VCaP (cell line): ENCODE data around the gene WDR88.
A peak's percentile ranks its signal among the peaks of the same experiment; 100 is the strongest.

ENCODE experiments used
- H3K27ac ChIP-seq: fragments of 450-650 bp; 2 replicates; pipeline ENCODE4 v1.5.1; 2017
- CTCF ChIP-seq: fragments of 450-650 bp; conservative IDR thresholded peaks from 2 replicates; pipeline ENCODE4 v1.5.1; 2017; ENCODE audit warnings: mild to moderate bottlenecking, moderate library complexity

WDR88 gene

DNA sequence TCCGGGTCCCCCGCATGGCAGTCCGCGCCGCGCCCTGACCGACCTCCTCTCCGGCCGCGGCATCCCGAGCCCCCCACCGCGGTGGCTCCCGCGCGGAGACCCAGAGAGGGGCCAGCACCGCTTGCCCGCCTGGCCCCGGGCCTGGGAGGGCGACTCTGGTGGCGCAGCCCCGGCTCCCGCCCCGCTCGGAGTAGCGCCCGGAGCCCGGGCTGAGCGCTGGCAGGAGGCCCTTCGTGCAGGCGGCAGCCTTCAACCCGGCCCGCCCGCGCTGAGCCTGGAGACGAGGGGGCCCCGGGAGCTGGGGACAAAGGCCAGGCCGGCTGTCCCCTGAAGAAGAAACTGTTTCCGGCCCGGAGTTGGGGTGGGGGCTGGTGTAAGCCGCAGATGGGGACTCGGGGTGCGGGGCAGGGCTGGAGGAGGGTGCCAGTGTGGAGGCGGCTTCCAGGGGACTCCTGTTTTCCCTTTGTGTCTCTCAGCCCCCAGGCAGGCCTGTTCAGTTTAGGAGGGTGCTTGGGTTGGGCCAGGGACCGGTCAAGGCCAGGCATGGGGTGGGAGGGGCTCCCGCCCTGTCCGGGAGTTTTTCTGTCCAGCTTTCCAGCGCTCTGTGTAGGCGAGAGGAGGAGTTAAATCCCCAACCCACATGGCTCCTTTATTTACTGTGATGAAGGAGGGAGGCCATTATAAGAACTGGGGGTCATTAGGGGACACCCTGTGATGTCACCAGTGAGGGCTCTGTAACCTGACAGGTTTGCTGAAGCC lies 63.2 kb downstream of the WDR88 start:
- peak overlapping the region; percentile 84 for H3K27ac ChIP-seq
- TF ChIP-seq CTCF, result no peak

DNA sequence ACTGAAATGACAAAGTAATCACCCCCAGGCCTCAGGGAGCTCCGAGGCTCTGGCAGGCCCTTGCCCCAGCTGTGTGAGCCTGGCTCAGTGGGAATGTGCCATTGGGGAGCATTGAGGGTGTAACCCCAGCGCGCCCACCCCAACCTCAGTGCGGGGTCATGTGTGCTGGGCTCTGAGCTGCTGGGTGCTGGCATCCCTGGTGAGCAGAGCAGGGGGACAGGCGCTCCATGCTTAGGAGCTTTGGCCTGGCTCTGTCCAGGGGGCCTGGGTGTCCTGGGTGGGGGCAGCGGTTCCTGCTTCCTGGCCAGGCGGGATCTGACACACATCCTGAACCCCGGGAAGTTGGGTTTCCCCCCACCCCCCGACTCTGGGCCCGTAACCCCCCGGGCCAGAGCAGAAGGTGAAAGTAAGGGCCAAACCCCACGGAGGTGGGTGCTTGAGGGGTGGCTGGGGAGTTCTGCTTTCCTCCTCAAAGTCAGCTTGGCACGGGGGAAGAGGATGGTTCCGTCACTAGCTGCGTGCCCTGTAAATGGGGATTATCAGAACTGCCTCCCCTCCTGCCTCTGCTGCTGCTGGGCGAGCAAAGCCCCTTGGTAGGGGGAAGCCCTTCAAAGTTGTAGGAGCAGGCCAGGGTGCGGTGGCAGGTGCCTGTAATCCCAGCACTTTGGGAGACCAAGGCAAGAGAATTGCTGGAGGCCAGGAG lies 63.9 kb downstream of the WDR88 start:
- H3K27ac ChIP-seq, result peak overlapping the region; percentile 84
- no peak for TF ChIP-seq CTCF

- H3K27ac ChIP-seq, result no peak overlapping the region; the same call in 1 of the 2 replicates
- TF ChIP-seq CTCF, result no peak
Measured at GRCh38 chr19:33196446-33197193, 64.7 kb downstream of the WDR88 start.

GRCh38 chr19:33197591-33198000 lies 65.7 kb downstream of the WDR88 start:
- no peak overlapping the region for H3K27ac ChIP-seq
- TF ChIP-seq CTCF, result no peak

DNA sequence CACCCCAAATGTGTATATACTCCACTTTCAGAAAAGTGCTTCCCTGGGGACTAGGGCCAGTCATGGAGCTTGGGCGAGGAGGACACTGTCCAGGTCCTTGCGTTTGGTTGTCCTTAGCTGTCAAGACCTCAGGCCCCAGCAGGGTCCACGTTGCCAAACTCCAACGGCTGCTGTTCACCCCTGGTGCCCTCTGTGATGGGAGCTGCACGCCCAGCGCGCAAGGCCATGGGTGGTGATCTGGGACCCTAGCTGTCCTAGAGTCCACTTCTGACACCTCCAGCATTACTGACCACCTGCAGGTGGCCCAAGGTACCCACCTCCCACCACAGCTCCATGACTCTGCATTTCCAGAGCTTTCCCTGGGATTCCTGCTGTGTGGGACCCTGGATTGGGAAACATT lies 66.3 kb downstream of the WDR88 start:
- no peak overlapping the region for H3K27ac ChIP-seq

GRCh38 chr19:33199441-33200265 lies 67.7 kb downstream of the WDR88 start:
- no peak overlapping the region for H3K27ac ChIP-seq
- TF ChIP-seq CTCF, result no peak

More for the DNA sequence above, 66.3 kb downstream of the WDR88 start:
- no peak for TF ChIP-seq CTCF
